ENCODE measurements around the gene ANAPC1.
"Not testable (repeated sequence)": the region's sequence is repeated elsewhere in the genome, so short reads cannot be mapped to it uniquely, and the experiment has no call there.

DNA sequence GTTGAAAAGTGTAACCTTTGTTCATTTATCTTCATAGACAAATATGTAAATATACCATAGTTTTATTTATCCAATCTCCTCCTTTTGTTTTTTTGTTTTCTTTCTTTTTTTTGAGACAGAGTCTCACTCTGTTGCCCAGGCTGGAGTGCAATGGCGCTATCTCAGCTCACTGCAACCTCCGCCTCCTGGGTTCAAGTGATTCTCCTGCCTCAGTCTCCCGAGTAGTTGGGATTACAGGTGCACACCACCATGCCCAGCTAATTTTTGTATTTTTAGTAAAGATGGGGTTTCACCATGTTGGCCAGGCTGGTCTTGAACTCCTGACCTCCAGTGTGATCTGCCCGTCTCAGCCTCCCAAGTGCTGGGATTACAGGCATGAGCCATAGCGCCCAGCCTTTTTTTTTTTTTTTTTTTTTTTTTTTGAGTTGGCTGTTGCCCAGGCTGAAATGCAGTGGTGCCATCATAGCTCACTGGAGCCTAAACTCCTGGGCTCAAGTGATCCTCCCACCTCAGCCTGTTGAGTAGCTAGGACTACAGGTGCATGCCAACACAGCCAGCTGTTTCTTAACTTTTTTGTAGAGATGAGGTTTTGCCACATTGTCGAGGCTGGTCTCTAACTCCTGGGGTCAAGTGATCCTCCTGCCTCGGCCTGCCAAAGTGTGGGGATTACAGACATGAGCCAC, 27.4 kb upstream of the ANAPC1 start:
- TF ChIP-seq, protein P1, sequence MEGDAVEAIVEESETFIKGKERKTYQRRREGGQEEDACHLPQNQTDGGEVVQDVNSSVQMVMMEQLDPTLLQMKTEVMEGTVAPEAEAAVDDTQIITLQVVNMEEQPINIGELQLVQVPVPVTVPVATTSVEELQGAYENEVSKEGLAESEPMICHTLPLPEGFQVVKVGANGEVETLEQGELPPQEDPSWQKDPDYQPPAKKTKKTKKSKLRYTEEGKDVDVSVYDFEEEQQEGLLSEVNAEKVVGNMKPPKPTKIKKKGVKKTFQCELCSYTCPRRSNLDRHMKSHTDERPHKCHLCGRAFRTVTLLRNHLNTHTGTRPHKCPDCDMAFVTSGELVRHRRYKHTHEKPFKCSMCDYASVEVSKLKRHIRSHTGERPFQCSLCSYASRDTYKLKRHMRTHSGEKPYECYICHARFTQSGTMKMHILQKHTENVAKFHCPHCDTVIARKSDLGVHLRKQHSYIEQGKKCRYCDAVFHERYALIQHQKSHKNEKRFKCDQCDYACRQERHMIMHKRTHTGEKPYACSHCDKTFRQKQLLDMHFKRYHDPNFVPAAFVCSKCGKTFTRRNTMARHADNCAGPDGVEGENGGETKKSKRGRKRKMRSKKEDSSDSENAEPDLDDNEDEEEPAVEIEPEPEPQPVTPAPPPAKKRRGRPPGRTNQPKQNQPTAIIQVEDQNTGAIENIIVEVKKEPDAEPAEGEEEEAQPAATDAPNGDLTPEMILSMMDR (conservative IDR thresholded peaks at IDR 0.05; ENCODE audit: low read depth, low read length): not testable (repeated sequence)
- not testable (repeated sequence) for TF ChIP-seq EZH2 (IDR thresholded peaks at IDR 0.05; ENCODE audit: low read length, unreplicated experiment)
